Tibial nerve (tissue), 4 donors: ENCODE results near the gene ZNF813. TPM values are rescaled to one million over a fixed set of nuclear protein-coding genes. Genes with fewer than 3 reads are reported as not detected.
A peak's percentile ranks its signal among the peaks of the same experiment; 100 is the strongest.

Experiments used
- DNase-seq, 2 donors: peaks; one replicate each; pipeline ENCODE4 v3.0.0-alpha.2; 2019; ENCODE audit warnings: low spot score in 2 of 2
- H3K27ac ChIP-seq, 4 donors: fragments of 200-600 bp; sonication (generic) in 3 of 4; one replicate each; pipeline ENCODE4 v1.5.1; 2017 to 2019; ENCODE audit warnings: mild to moderate bottlenecking in 1 of 4
- H3K27me3 ChIP-seq, 2 donors: fragments of 200-600 bp; sonication (generic) in 1 of 2; one replicate each; pipeline versions ENCODE4 v1.5.1 to v1.6.0; 2017 to 2019
- H3K36me3 ChIP-seq, 3 donors: fragments of 200-600 bp; sonication (generic); one replicate each; pipeline ENCODE4 v1.5.1; 2018 to 2019
- H3K4me1 ChIP-seq, 4 donors: fragments of 200-600 bp; sonication (generic) in 3 of 4; one replicate each; pipeline ENCODE4 v1.5.1; 2017 to 2019
- H3K4me3 ChIP-seq, 4 donors: fragments of 200-600 bp; sonication (generic) in 3 of 4; one replicate each; pipeline ENCODE4 v1.5.1; 2017 to 2019; ENCODE audit warnings: mild to moderate bottlenecking in 1 of 4, moderate library complexity in 1 of 4
- H3K9me3 ChIP-seq, 4 donors: fragments of 200-600 bp; sonication (generic) in 3 of 4; one replicate each; pipeline ENCODE4 v1.5.1; 2017 to 2019
- EP300 ChIP-seq, 2 donors: sonication (generic); formaldehyde crosslinking; IDR thresholded peaks; one replicate each; pipeline ENCODE4 v1.6.1; 2017; ENCODE audit warnings: antibody characterized with exemption in 2 of 2, mild to moderate bottlenecking in 1 of 2
- POLR2A ChIP-seq, 2 donors: fragments of 450-650 bp; IDR thresholded peaks; one replicate each; pipeline ENCODE4 v1.6.1; 2017; ENCODE audit warnings: antibody characterized with exemption in 2 of 2, mild to moderate bottlenecking in 2 of 2, moderate library complexity in 2 of 2
- WGBS, 2 donors: methylation state at CpG; one replicate each; pipeline ENCODE4 v1.1.5; 2018; 5-methylcytosine and 5-hydroxymethylcytosine counted together
- total RNA-seq, 4 donors: library from RNA; depleted of rRNA; stranded (reverse); fragments of >200 nt; gene quantifications; one replicate each; pipeline ENCODE4 v1.1.0, GENCODE V29; 2016
- TF ChIP-seq, protein P1 (sequence below), 5 experiments: fragments of 200-600 bp in 3 of 5; fragments of 450-650 bp in 2 of 5; sonication (generic) in 3 of 5; IDR thresholded peaks; one replicate each; pipeline ENCODE4 v1.5.1; 2016 to 2019; ENCODE audit warnings: antibody characterized with exemption in 5 of 5, mild to moderate bottlenecking in 3 of 5, moderate library complexity in 2 of 5

The ZNF813 gene
- total RNA-seq, 4 donors from 2014 or later, result 2.5 to 4.9 (median 3.8) TPM

DNA sequence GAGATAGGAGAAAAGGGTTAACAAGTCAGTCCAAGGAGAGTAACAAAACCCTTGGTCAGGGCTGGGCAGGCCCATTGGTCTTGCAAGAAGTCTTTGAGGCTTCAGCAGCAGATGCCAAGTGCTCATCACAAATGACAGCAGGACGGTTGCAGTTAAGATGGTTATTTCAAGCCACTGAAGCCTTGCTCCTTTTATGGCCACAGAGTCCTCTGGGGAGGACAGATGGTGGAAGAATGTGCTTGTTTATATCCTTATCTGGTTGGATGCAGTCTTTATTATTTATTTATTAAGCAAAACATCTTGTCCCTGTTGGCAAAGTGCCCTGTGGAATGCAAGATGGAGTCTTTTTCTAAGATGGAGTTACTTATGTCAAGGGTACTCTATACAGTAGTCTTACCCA is 51.2 kb downstream of the ZNF813 start:
- WGBS, 2 donors, result 53 to 70% methylated on average over 1 of the region's 1 CpG
- H3K4me1 ChIP-seq, result peaks cover 0 to 16% (median 7%) of the 10 kb centered on the region in 4 donors
- no peak overlapping the region for H3K4me3 ChIP-seq
- no peaks in the 10 kb centered on the region for H3K36me3 ChIP-seq
- TF ChIP-seq, protein P1, sequence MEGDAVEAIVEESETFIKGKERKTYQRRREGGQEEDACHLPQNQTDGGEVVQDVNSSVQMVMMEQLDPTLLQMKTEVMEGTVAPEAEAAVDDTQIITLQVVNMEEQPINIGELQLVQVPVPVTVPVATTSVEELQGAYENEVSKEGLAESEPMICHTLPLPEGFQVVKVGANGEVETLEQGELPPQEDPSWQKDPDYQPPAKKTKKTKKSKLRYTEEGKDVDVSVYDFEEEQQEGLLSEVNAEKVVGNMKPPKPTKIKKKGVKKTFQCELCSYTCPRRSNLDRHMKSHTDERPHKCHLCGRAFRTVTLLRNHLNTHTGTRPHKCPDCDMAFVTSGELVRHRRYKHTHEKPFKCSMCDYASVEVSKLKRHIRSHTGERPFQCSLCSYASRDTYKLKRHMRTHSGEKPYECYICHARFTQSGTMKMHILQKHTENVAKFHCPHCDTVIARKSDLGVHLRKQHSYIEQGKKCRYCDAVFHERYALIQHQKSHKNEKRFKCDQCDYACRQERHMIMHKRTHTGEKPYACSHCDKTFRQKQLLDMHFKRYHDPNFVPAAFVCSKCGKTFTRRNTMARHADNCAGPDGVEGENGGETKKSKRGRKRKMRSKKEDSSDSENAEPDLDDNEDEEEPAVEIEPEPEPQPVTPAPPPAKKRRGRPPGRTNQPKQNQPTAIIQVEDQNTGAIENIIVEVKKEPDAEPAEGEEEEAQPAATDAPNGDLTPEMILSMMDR (IDR thresholded peaks at IDR 0.05), result no peak
- TF ChIP-seq POLR2A (IDR thresholded peaks at IDR 0.05) (no peak), EP300 (IDR thresholded peaks at IDR 0.05) (no peak)
- H3K27ac ChIP-seq, result no peak overlapping the region
- DNase-seq, result no peak
- peaks cover 0 to 8% (median 0%) of the 10 kb centered on the region in 4 donors for H3K9me3 ChIP-seq
- no peaks in the 10 kb centered on the region for H3K27me3 ChIP-seq

DNA sequence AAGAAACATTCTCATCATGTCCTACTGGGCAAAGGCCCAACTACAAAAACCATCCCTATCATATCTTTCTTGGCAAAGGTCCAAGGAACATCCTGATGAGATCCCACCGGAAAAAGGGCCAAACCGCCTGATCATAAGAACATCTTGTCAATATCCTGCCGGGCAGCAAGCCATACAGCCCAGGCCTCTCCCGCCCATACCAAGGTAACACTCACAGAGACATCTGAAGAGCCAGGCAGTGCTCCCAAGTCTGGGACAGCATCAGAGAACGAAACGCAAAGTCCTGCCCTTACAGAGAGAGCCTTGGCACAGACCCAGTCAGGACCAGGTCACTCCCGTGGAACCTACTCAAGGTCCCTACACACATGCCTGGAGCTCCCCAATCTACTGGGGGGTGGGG is 51.9 kb downstream of the ZNF813 start:
- DNase-seq, result no peak
- Histone ChIP-seq H3K4me3 (no peak overlapping the region), H3K4me1 (peaks cover 0 to 16% (median 7%) of the 10 kb centered on the region in 4 donors), H3K27ac (peak overlapping the region in 1 of 4 donors; percentile 82), H3K36me3 (no peaks in the 10 kb centered on the region), H3K9me3 (peaks cover 0 to 8% (median 0%) of the 10 kb centered on the region in 4 donors), H3K27me3 (no peaks in the 10 kb centered on the region)
- TF ChIP-seq, protein P1 (IDR thresholded peaks at IDR 0.05), result no peak
- TF ChIP-seq POLR2A (IDR thresholded peaks at IDR 0.05) (no peak), EP300 (IDR thresholded peaks at IDR 0.05) (no peak)
- WGBS, 2 donors, result 77 to 86% methylated on average over 7 of the region's 7 CpGs

DNA sequence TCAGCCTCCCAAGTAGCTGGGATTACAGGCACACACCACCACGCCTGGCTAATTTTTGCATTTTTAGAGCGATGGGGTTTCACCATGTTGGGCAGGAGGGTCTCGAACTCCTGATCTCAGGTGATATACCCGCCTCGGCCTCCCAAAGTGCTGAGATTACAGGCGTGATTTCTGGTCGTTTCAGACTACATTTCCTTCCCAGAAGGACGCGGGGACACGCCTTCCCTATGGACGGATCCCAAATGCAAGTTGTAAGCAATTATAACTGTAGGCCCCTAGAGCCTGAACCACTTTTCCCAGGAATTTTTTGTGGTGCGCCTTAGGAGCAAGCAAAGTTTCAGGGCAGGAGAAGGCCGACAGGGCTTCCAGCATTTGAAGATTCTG is 52.6 kb downstream of the ZNF813 start:
- peaks cover 0 to 16% (median 7%) of the 10 kb centered on the region in 4 donors for H3K4me1 ChIP-seq
- 58 to 61% methylated on average over 13 of the region's 13 CpGs for WGBS, 2 donors
- DNase-seq, result no peak
- no peaks in the 10 kb centered on the region for H3K36me3 ChIP-seq
- TF ChIP-seq EP300 (IDR thresholded peaks at IDR 0.05), result no peak
- TF ChIP-seq, protein P1 (IDR thresholded peaks at IDR 0.05), result no peak
- no peaks in the 10 kb centered on the region for H3K27me3 ChIP-seq
- peak overlapping the region; percentile 28 to 65 (median 48) for H3K4me3 ChIP-seq
- H3K9me3 ChIP-seq, result peaks cover 0 to 10% (median 0%) of the 10 kb centered on the region in 4 donors
- H3K27ac ChIP-seq, result peak overlapping the region; percentile 37 to 91 (median 82)

DNA sequence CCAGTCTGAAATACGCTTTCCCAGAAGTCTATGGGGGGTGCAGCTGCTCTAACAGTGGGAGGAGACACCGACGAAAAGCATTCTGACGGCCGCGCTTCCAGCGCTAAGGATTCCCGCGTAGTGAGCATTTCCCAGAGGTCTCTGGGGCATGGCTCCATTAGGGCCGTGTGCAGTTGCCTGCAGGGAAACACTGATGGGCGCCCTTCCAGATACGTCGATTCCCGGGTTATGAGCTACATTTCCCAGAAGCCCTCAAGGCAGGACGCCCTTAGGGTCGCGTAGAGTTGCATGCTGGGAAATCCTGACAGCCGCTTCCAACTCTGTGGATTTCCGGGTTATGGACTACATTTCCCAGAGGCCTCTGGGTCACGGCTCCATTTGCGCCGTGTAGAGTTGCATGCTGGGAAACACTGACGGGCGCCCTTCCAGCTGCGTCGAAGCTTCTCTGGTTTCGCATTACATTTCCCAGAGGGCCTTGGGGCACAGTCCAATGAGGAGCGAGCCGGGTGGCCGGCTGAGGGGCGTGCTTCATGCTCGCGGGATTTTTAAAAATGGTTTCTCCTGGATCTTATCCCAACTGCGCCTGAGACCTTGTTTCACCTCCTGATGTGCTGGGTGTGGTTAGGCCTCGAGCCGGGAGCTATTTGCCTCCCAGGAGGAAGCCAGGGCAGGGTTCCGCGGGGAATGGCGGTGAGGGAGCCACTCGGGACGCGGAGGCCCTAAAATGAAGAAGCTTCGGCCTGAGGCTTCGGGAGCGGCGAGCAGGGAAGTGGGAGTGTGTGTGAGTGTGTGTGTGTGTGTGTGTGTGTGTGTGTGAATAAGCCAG is 53.2 kb downstream of the ZNF813 start:
- Histone ChIP-seq H3K9me3 (peaks cover 0 to 15% (median 2%) of the 10 kb centered on the region in 4 donors), H3K4me1 (peaks cover 0 to 16% (median 7%) of the 10 kb centered on the region in 4 donors), H3K4me3 (peak overlapping the region; percentile 36 to 65 (median 62)), H3K36me3 (peaks cover 0 to 1% (median 0%) of the 10 kb centered on the region in 3 donors), H3K27ac (peak overlapping the region; percentile 37 to 91 (median 82)), H3K27me3 (no peaks in the 10 kb centered on the region)
- peak; percentile 82 to 97 for DNase-seq
- TF ChIP-seq POLR2A (IDR thresholded peaks at IDR 0.05) (peak in 1 of 2 donors; percentile 41), EP300 (IDR thresholded peaks at IDR 0.05) (peak; percentile 97 to 99)
- TF ChIP-seq, protein P1 (IDR thresholded peaks at IDR 0.05), result peak in 1 of 5 experiments; percentile 29
- WGBS, 2 donors, result 0 to 1% methylated on average over 35 to 46 of the region's 46 CpGs
